IMR-90 (cell line): ENCODE measurements around the gene ELL2. TPM values are rescaled to one million over a fixed set of nuclear protein-coding genes. Genes with fewer than 3 reads are reported as not detected.

Experiments
- ATAC-seq: fragments of 200-7000 bp; cut with Tn5 transposase; 2 replicates; pipeline ENCODE4 v1.9.1; 2020; ENCODE audit warnings: low read depth, mild to moderate bottlenecking, moderate library complexity
- BruUV-seq: library from RNA; stranded (reverse); fragments of 400-500 nt; replicated peaks from 2 replicates; lab custom pipeline; 2021; lab: Mats Ljungman, UMichigan
- CTCF ChIA-PET: fragments of 300-600 bp; formaldehyde crosslinking; extraction: SDS; loops from one replicate; lab custom pipeline; 2021; ENCODE audit warnings: antibody characterized with exemption; lab: Yijun Ruan, JAX
- POLR2A ChIA-PET: fragments of 300-600 bp; sonication (Branson Sonifier 250); formaldehyde crosslinking; loops from one replicate; lab custom pipeline; 2022; ENCODE audit warnings: antibody characterized with exemption; ENCODE audit not compliant: unreplicated experiment; lab: Charles Lee
- DNase-seq: peaks from one replicate; pipeline ENCODE4 v3.0.0; 2013
- H2AFZ ChIP-seq: replicated peaks from 2 replicates; pipeline ENCODE3; 2013; ENCODE audit warnings: low read length, mild to moderate bottlenecking; ENCODE audit not compliant: poor library complexity
- H2AK5ac ChIP-seq: 2 replicates; pipeline ENCODE4 v1.6.1; 2013; ENCODE audit warnings: low read depth, low read length, inconsistent platforms
- H2AK9ac ChIP-seq: replicated peaks from 2 replicates; pipeline ENCODE3; 2013; ENCODE audit warnings: mild to moderate bottlenecking, low read depth, low read length, moderate library complexity; ENCODE audit not compliant: poor library complexity
- H2BK120ac ChIP-seq: 2 replicates; pipeline ENCODE4 v1.6.1; 2013; ENCODE audit warnings: low read depth, low read length, inconsistent platforms
- H2BK15ac ChIP-seq: 3 replicates; pipeline ENCODE4 v1.6.1; 2013; ENCODE audit warnings: low read depth, low read length, inconsistent platforms
- H2BK20ac ChIP-seq: 2 replicates; pipeline ENCODE4 v1.6.1; 2013; ENCODE audit warnings: low read depth, mild to moderate bottlenecking, inconsistent platforms, low read length, moderate library complexity
- H2BK5ac ChIP-seq: 2 replicates; pipeline ENCODE4 v1.6.1; 2013; ENCODE audit warnings: mild to moderate bottlenecking, low read depth, low read length, inconsistent platforms; ENCODE audit not compliant: poor library complexity, severe bottlenecking
- H3K14ac ChIP-seq: replicated peaks from 2 replicates; pipeline ENCODE4 v1.6.1; 2013; ENCODE audit warnings: low read depth, low read length, inconsistent platforms
- H3K18ac ChIP-seq: 2 replicates; pipeline ENCODE4 v1.6.1; 2013; ENCODE audit warnings: low read depth, low read length, control low read depth
- H3K23ac ChIP-seq: 2 replicates; pipeline ENCODE4 v1.6.1; 2013; ENCODE audit warnings: low read depth, low read length, inconsistent platforms
- H3K27ac ChIP-seq: 2 replicates; pipeline ENCODE4 v1.5.1; 2013; ENCODE audit warnings: mild to moderate bottlenecking, control low read depth, low read length; ENCODE audit not compliant: insufficient read depth
- H3K27me3 ChIP-seq: 2 replicates; pipeline ENCODE4 v1.6.1; 2013; ENCODE audit warnings: low read length; ENCODE audit not compliant: control insufficient read depth, insufficient read depth
- H3K36me3 ChIP-seq: 2 replicates; pipeline ENCODE4 v1.6.1; 2013; ENCODE audit warnings: low read length, mixed read lengths; ENCODE audit not compliant: control insufficient read depth, insufficient read depth
- H3K4ac ChIP-seq: 2 replicates; pipeline ENCODE4 v1.6.1; 2013; ENCODE audit warnings: low read depth, low read length, inconsistent platforms
- H3K4me1 ChIP-seq: 2 replicates; pipeline ENCODE4 v1.6.1; 2013; ENCODE audit warnings: low read length, mixed read lengths; ENCODE audit not compliant: control insufficient read depth, insufficient read depth
- H3K4me2 ChIP-seq: 2 replicates; pipeline ENCODE4 v1.6.1; 2013; ENCODE audit warnings: low read depth, mild to moderate bottlenecking, control low read depth, low read length, moderate library complexity
- H3K4me3 ChIP-seq: 2 replicates; pipeline ENCODE4 v1.5.1; 2013; ENCODE audit warnings: low read depth, mild to moderate bottlenecking, control low read depth, low read length, moderate library complexity; ENCODE audit not compliant: insufficient read depth
- H3K56ac ChIP-seq: 2 replicates; pipeline ENCODE4 v1.6.1; 2013; ENCODE audit warnings: low read length, inconsistent platforms; ENCODE audit not compliant: insufficient read depth; ENCODE audit errors: extremely low read depth
- H3K79me1 ChIP-seq, 2 experiments: 2 replicates each; pipeline ENCODE4 v1.6.1; 2013; ENCODE audit warnings: low read length in 2 of 2, inconsistent platforms in 1 of 2, low read depth in 1 of 2
- H3K9ac ChIP-seq: 2 replicates; pipeline ENCODE4 v1.6.1; 2013; ENCODE audit warnings: low read depth, low read length, control low read depth
- H3K9me1 ChIP-seq: 2 replicates; pipeline ENCODE4 v1.6.1; 2013; ENCODE audit warnings: low read length, inconsistent platforms; ENCODE audit not compliant: insufficient read depth
- H3K9me3 ChIP-seq: 2 replicates; pipeline ENCODE4 v1.6.1; 2013; ENCODE audit warnings: low read length; ENCODE audit not compliant: control insufficient read depth, insufficient read depth
- H4K20me1 ChIP-seq: 2 replicates; pipeline ENCODE4 v1.6.1; 2013; ENCODE audit warnings: low read length, inconsistent platforms; ENCODE audit not compliant: insufficient read depth
- H4K5ac ChIP-seq: 2 replicates; pipeline ENCODE4 v1.6.1; 2013; ENCODE audit warnings: mild to moderate bottlenecking, low read depth, low read length, control low read depth
- H4K8ac ChIP-seq, 2 experiments: 2 replicates each; pipeline ENCODE4 v1.6.1; 2013; ENCODE audit warnings: low read depth in 2 of 2, low read length in 2 of 2, control low read depth in 1 of 2, inconsistent platforms in 1 of 2
- H4K91ac ChIP-seq: 2 replicates; pipeline ENCODE4 v1.6.1; 2013; ENCODE audit warnings: low read depth, low read length, inconsistent platforms; ENCODE audit not compliant: insufficient read depth
- CHD1 ChIP-seq: IDR thresholded peaks from 2 replicates; pipeline ENCODE4 v1.6.1; 2012; ENCODE audit warnings: low read depth, low read length, improper control_type of control experiment
- MAZ ChIP-seq: IDR thresholded peaks from 2 replicates; pipeline ENCODE4 v1.6.1; 2012; ENCODE audit warnings: low read depth, mild to moderate bottlenecking, low read length, improper control_type of control experiment, moderate library complexity, borderline replicate concordance
- MXI1 ChIP-seq: IDR thresholded peaks from 2 replicates; pipeline ENCODE4 v1.6.1; 2012; ENCODE audit warnings: low read depth, mild to moderate bottlenecking, low read length, moderate library complexity, borderline replicate concordance
- NFE2L2 ChIP-seq: fragments of 150-350 bp; IDR thresholded peaks from 2 replicates; pipeline ENCODE4 v1.6.1; 2016; ENCODE audit warnings: low read depth, mild to moderate bottlenecking, low read length
- POLR2A ChIP-seq: IDR thresholded peaks from 2 replicates; pipeline ENCODE4 v1.6.1; 2012; ENCODE audit warnings: mild to moderate bottlenecking, low read depth, low read length
- RAD21 ChIP-seq: IDR thresholded peaks from 2 replicates; pipeline ENCODE4 v1.6.1; 2012; ENCODE audit warnings: low read length, improper control_type of control experiment
- RCOR1 ChIP-seq: IDR thresholded peaks from 2 replicates; pipeline ENCODE4 v1.6.1; 2012; ENCODE audit warnings: mild to moderate bottlenecking, low read length, improper control_type of control experiment; ENCODE audit not compliant: insufficient replicate concordance
- RFX5 ChIP-seq: IDR thresholded peaks from 2 replicates; pipeline ENCODE4 v1.8.0; 2012; ENCODE audit warnings: low read depth, mild to moderate bottlenecking, low read length, moderate library complexity
- WGBS, 2 experiments: methylation state at CpG; one replicate each; pipeline versions ENCODE4 v1.1.5 to v1.1.7; 2013; ENCODE audit warnings: missing lambda C conversion rate in 2 of 2; ENCODE audit not compliant: insufficient read length in 1 of 2; ENCODE audit errors: extremely low coverage in 2 of 2; 5-methylcytosine and 5-hydroxymethylcytosine counted together
- dilution Hi-C: fragments of 300-500 bp; cut with HindIII; formaldehyde crosslinking; loops from one replicate; pipeline ENCODE4 v1.14.3; 2018; ENCODE audit warnings: low sequenced_read_pairs; ENCODE audit not compliant: unreplicated experiment
- in situ Hi-C: fragments of 300-500 bp; cut with MboI; formaldehyde crosslinking; loops from 3 replicates; pipeline ENCODE4 v1.14.3; 2019; ENCODE audit warnings: low sequenced_read_pairs, inconsistent platforms, mixed read lengths
- intact Hi-C: fragments of 100-400 bp; cut with micrococcal nuclease; formaldehyde crosslinking; loops from 2 replicates; pipeline ENCODE4 v1.10.0; 2022
- polyA plus RNA-seq, 3 experiments: library from polyadenylated mRNA; depleted of rRNA; stranded (reverse); fragments of >200 nt; gene quantifications; 2 replicates each; pipeline ENCODE4 v1.2.3, GENCODE V29; 2012; ENCODE audit warnings: low replicate concordance in 1 of 3
- total RNA-seq: library from RNA; depleted of rRNA; stranded (reverse); fragments of >200 nt; gene quantifications from 2 replicates; pipeline ENCODE4 v1.2.3, GENCODE V29; 2012
- TF ChIP-seq, protein P1 (sequence below): fragments of 150-350 bp; IDR thresholded peaks from 2 replicates; pipeline ENCODE4 v1.6.1; 2017; ENCODE audit warnings: mild to moderate bottlenecking, antibody characterized with exemption, low read length, low read depth
- TF ChIP-seq, protein P2 (sequence below): fragments of 150-350 bp; IDR thresholded peaks from 2 replicates; pipeline ENCODE4 v1.6.1; 2016; ENCODE audit warnings: low read depth, mild to moderate bottlenecking, low read length, moderate library complexity, borderline replicate concordance
- TF ChIP-seq, protein P3 (sequence below): conservative IDR thresholded peaks from 2 replicates; pipeline ENCODE4 v1.5.1; 2012; ENCODE audit warnings: mild to moderate bottlenecking, low read depth, low read length, improper control_type of control experiment

Gene ELL2
- total and polyA plus RNA-seq, 2 of the 4 experiments (the other 2 are of a cell fraction), result 61.4 to 92.5 TPM

DNA sequence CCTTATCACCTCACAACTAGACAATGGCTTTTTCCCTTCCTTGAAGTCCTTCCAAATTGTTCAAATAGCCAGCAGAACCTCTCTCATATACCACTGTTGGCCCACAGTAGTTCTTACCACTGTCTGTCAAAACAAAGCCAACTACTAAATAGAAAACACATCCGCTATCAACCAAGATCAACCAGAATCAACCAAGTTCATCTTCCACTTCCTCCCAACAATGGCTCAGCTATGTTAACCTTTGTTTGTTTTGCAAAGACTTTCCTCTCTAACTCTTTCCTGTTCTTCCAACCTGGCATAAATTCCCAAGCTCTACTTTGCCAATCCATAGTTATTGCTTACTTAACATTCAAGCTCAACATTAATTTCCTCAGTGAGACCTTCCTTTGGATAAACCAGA, 15.2 kb downstream of the ELL2 start:
- no peak overlapping the region for H4K5ac ChIP-seq
- dilution Hi-C loops, result no loop called here
- no peak overlapping the region for H3K27ac ChIP-seq
- H3K14ac ChIP-seq, result 0 out of 2 replicates have a peak overlapping the region, but pooled peaks have one; percentile 17
- H2BK20ac ChIP-seq, result no peak overlapping the region
- no peak for ATAC-seq
- H3K9me3 ChIP-seq, result no peaks in the 10 kb centered on the region
- H3K4me2 ChIP-seq, result peak overlapping the region; percentile 66
- no peak overlapping the region for H2BK15ac ChIP-seq
- peaks cover 20% of the 10 kb centered on the region for H3K36me3 ChIP-seq
- no peak overlapping the region for H3K4me3 ChIP-seq
- H3K79me1 ChIP-seq, result peaks cover 0 to 47% of the 10 kb centered on the region in 2 experiments; a peak in 2 of 4 replicates
- no peak overlapping the region for H3K4ac ChIP-seq
- no peak overlapping the region for H4K8ac ChIP-seq
- H3K23ac ChIP-seq, result 0 out of 2 replicates have a peak overlapping the region, but pooled peaks have one; percentile 10
- no peak overlapping the region for H2AK5ac ChIP-seq
- H3K9ac ChIP-seq, result no peak overlapping the region
- H3K4me1 ChIP-seq, result peaks cover 25% of the 10 kb centered on the region
- H3K18ac ChIP-seq, result no peak overlapping the region
- intact Hi-C loops, result no loop called here
- WGBS, 2 experiments, result 100% methylated on average over 1 of the region's 1 CpG; no CpG with 5 or more reads in 1 of the 2 experiments
- CTCF ChIA-PET, result interaction anchor here (0.6 kb wide), 1 partner anchor 300 kb away, joined by 6 read pairs; the partner anchor contains the start of gene RFESD
- no peak overlapping the region for H3K56ac ChIP-seq
- H3K9me1 ChIP-seq, result peaks cover 13% of the 10 kb centered on the region
- BruUV-seq, result no TSS peak
- in situ Hi-C loops, result loop anchor here (5.0 kb wide), 1 partner anchor 89 kb away; no protein-coding TSS in a partner anchor
- H4K91ac ChIP-seq, result no peak overlapping the region
- no peak overlapping the region for H2BK5ac ChIP-seq
- no peaks in the 10 kb centered on the region for H3K27me3 ChIP-seq
- DNase-seq, result no peak
- H2AFZ ChIP-seq, result no peak overlapping the region
- H2BK120ac ChIP-seq, result no peak overlapping the region
- H4K20me1 ChIP-seq, result peaks cover 88% of the 10 kb centered on the region
- no peak for TF ChIP-seq RCOR1
- no peak for TF ChIP-seq RAD21
- TF ChIP-seq MXI1, result no peak
- TF ChIP-seq, protein P1, sequence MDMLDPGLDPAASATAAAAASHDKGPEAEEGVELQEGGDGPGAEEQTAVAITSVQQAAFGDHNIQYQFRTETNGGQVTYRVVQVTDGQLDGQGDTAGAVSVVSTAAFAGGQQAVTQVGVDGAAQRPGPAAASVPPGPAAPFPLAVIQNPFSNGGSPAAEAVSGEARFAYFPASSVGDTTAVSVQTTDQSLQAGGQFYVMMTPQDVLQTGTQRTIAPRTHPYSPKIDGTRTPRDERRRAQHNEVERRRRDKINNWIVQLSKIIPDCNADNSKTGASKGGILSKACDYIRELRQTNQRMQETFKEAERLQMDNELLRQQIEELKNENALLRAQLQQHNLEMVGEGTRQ, result no peak
- no peak for TF ChIP-seq NFE2L2
- TF ChIP-seq, protein P2, sequence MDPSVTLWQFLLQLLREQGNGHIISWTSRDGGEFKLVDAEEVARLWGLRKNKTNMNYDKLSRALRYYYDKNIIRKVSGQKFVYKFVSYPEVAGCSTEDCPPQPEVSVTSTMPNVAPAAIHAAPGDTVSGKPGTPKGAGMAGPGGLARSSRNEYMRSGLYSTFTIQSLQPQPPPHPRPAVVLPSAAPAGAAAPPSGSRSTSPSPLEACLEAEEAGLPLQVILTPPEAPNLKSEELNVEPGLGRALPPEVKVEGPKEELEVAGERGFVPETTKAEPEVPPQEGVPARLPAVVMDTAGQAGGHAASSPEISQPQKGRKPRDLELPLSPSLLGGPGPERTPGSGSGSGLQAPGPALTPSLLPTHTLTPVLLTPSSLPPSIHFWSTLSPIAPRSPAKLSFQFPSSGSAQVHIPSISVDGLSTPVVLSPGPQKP, result no peak
- TF ChIP-seq CHD1, result no peak
- no peak for TF ChIP-seq POLR2A
- TF ChIP-seq, protein P3, sequence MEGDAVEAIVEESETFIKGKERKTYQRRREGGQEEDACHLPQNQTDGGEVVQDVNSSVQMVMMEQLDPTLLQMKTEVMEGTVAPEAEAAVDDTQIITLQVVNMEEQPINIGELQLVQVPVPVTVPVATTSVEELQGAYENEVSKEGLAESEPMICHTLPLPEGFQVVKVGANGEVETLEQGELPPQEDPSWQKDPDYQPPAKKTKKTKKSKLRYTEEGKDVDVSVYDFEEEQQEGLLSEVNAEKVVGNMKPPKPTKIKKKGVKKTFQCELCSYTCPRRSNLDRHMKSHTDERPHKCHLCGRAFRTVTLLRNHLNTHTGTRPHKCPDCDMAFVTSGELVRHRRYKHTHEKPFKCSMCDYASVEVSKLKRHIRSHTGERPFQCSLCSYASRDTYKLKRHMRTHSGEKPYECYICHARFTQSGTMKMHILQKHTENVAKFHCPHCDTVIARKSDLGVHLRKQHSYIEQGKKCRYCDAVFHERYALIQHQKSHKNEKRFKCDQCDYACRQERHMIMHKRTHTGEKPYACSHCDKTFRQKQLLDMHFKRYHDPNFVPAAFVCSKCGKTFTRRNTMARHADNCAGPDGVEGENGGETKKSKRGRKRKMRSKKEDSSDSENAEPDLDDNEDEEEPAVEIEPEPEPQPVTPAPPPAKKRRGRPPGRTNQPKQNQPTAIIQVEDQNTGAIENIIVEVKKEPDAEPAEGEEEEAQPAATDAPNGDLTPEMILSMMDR, result no peak
- no peak for TF ChIP-seq RFX5
- no peak for TF ChIP-seq MAZ
- POLR2A ChIA-PET, result interaction anchor here (0.5 kb wide), 1 partner anchor 13 kb away, joined by 3 read pairs; no protein-coding TSS in a partner anchor
- no peak overlapping the region for H2AK9ac ChIP-seq
